K562 (cell line): ENCODE results near the gene NHLH1. TPM values are rescaled to one million over a fixed set of nuclear protein-coding genes. Genes with fewer than 3 reads are reported as not detected.

Experiments used
- FOXJ2 ChIP-seq: fragments of 200-800 bp; sonication (Bioruptor generic); IDR thresholded peaks from 2 replicates; pipeline ENCODE4 v1.6.1; 2016; ENCODE audit warnings: missing genetic modification characterization, missing compliant biosample characterization
- GATAD2A ChIP-seq: fragments of 450-650 bp; IDR thresholded peaks from 2 replicates; pipeline ENCODE4 v1.6.1; 2017
- L3MBTL2 ChIP-seq: fragments of 450-650 bp; IDR thresholded peaks from 2 replicates; pipeline ENCODE4 v1.6.1; 2016; ENCODE audit warnings: mild to moderate bottlenecking, moderate library complexity
- NR1H2 ChIP-seq: sonication (generic); formaldehyde crosslinking; IDR thresholded peaks from 2 replicates; pipeline ENCODE4 v1.4.0; 2020; ENCODE audit warnings: mild to moderate bottlenecking, missing genetic modification reagents
- TBL1XR1 ChIP-seq, 2 experiments: IDR thresholded peaks; 2 replicates each; pipeline ENCODE4 v1.6.1; 2012; ENCODE audit warnings: improper control_type of control experiment in 2 of 2, low read length in 2 of 2, mild to moderate bottlenecking in 1 of 2
- ZNF311 ChIP-seq: fragments of 250-450 bp; sonication (Bioruptor Pico); IDR thresholded peaks from 2 replicates; pipeline ENCODE4 v1.4.0; 2020; ENCODE audit warnings: mild to moderate bottlenecking, moderate library complexity
- polyA plus RNA-seq, 8 experiments: library from polyadenylated mRNA; depleted of rRNA in 4 of 8; stranded (reverse) in 5 of 8; unstranded in 3 of 8; fragments of >200 nt; fragmentation: Nextera tagmentation in 2 of 8; fragmentation: Illumina TruSeq in 1 of 8; extraction: Ambion mirVana in 2 of 8; extraction: Trizol in 1 of 8; gene quantifications; 2 replicates each; pipeline versions ENCODE4 v1.2.1 to v1.2.3, GENCODE V29; 2011 to 2014; ENCODE audit warnings: inconsistent platforms in 1 of 8, missing spikeins in 1 of 8
- total RNA-seq, 7 experiments: library from RNA; depleted of rRNA in 6 of 7; stranded (reverse); fragments of >200 nt in 6 of 7; fragmentation: Illumina TruSeq in 2 of 7; extraction: Trizol in 2 of 7; gene quantifications; 2 replicates each; pipeline versions ENCODE4 v1.2.1 to v1.2.3, GENCODE V29; 2011 to 2021; ENCODE audit warnings: low replicate concordance in 1 of 7
- TF ChIP-seq, protein P1 (sequence below), 2 experiments: fragments of 450-650 bp; IDR thresholded peaks; 2 replicates each; pipeline ENCODE4 v1.6.1; 2018; ENCODE audit warnings: mild to moderate bottlenecking in 2 of 2, low read depth in 1 of 2; ENCODE audit not compliant: partially characterized antibody in 2 of 2
- TF ChIP-seq, protein P2 (sequence below): fragments of 450-650 bp; IDR thresholded peaks from 2 replicates; pipeline ENCODE4 v1.6.1; 2016; ENCODE audit warnings: mild to moderate bottlenecking, moderate library complexity
- TF ChIP-seq, protein P3 (sequence below): fragments of 450-650 bp; formaldehyde crosslinking; IDR thresholded peaks from 2 replicates; pipeline ENCODE4 v1.4.0; 2022; ENCODE audit warnings: mild to moderate bottlenecking, moderate library complexity

NHLH1 gene
- total and polyA plus RNA-seq, 9 of the 15 experiments (the other 6 are each of a cell fraction or from before 2014, with no cell fraction given), result 0.09 to 1.3 (median 0.35) TPM; not detected in 1

DNA sequence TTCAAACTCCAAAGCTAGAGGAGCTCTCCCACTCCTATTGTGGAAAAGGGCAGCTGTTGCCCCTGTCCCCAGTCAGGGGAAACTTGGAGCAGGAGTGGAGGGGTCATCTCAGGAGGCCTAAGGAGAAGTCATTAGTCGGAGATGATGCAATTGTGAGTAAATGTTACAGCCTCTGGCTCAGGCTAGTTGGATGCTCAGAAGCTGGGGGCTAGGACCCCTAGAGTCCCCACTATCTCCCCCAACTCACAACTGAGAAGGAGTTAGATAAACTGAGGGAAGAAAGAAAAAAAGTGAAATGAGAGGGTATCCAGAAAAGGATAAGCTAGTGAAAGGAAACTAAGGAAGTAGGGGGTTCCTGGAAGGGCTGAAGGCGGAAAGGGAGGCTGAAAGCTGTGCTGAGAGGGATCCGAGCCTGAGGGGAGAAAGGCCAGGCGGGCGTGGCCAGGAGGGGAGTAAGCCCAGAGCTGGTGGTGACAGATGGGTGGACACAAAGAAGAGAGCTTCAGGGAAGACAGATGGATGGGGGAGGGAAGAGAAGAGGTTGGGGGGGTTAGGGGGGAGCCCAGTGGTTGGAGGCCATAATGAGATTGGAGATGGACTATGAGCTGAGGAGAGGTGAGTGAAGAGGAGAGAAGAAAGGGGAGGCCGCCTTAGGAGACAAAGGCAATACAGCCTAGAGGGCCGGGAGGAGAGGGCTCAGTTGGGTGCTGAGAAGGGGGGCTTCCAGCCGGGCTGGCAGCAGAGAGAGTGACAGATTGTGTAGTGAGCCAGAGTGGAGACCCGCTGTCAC, 4.5 kb upstream of the NHLH1 start (continued):
- TF ChIP-seq, protein P1, sequence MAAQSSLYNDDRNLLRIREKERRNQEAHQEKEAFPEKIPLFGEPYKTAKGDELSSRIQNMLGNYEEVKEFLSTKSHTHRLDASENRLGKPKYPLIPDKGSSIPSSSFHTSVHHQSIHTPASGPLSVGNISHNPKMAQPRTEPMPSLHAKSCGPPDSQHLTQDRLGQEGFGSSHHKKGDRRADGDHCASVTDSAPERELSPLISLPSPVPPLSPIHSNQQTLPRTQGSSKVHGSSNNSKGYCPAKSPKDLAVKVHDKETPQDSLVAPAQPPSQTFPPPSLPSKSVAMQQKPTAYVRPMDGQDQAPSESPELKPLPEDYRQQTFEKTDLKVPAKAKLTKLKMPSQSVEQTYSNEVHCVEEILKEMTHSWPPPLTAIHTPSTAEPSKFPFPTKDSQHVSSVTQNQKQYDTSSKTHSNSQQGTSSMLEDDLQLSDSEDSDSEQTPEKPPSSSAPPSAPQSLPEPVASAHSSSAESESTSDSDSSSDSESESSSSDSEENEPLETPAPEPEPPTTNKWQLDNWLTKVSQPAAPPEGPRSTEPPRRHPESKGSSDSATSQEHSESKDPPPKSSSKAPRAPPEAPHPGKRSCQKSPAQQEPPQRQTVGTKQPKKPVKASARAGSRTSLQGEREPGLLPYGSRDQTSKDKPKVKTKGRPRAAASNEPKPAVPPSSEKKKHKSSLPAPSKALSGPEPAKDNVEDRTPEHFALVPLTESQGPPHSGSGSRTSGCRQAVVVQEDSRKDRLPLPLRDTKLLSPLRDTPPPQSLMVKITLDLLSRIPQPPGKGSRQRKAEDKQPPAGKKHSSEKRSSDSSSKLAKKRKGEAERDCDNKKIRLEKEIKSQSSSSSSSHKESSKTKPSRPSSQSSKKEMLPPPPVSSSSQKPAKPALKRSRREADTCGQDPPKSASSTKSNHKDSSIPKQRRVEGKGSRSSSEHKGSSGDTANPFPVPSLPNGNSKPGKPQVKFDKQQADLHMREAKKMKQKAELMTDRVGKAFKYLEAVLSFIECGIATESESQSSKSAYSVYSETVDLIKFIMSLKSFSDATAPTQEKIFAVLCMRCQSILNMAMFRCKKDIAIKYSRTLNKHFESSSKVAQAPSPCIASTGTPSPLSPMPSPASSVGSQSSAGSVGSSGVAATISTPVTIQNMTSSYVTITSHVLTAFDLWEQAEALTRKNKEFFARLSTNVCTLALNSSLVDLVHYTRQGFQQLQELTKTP (IDR thresholded peaks at IDR 0.05; ENCODE audit: low read depth in 1 of 2, partially characterized antibody in 2 of 2), result peak in 1 of 2 experiments; percentile 67
- TF ChIP-seq, protein P2, sequence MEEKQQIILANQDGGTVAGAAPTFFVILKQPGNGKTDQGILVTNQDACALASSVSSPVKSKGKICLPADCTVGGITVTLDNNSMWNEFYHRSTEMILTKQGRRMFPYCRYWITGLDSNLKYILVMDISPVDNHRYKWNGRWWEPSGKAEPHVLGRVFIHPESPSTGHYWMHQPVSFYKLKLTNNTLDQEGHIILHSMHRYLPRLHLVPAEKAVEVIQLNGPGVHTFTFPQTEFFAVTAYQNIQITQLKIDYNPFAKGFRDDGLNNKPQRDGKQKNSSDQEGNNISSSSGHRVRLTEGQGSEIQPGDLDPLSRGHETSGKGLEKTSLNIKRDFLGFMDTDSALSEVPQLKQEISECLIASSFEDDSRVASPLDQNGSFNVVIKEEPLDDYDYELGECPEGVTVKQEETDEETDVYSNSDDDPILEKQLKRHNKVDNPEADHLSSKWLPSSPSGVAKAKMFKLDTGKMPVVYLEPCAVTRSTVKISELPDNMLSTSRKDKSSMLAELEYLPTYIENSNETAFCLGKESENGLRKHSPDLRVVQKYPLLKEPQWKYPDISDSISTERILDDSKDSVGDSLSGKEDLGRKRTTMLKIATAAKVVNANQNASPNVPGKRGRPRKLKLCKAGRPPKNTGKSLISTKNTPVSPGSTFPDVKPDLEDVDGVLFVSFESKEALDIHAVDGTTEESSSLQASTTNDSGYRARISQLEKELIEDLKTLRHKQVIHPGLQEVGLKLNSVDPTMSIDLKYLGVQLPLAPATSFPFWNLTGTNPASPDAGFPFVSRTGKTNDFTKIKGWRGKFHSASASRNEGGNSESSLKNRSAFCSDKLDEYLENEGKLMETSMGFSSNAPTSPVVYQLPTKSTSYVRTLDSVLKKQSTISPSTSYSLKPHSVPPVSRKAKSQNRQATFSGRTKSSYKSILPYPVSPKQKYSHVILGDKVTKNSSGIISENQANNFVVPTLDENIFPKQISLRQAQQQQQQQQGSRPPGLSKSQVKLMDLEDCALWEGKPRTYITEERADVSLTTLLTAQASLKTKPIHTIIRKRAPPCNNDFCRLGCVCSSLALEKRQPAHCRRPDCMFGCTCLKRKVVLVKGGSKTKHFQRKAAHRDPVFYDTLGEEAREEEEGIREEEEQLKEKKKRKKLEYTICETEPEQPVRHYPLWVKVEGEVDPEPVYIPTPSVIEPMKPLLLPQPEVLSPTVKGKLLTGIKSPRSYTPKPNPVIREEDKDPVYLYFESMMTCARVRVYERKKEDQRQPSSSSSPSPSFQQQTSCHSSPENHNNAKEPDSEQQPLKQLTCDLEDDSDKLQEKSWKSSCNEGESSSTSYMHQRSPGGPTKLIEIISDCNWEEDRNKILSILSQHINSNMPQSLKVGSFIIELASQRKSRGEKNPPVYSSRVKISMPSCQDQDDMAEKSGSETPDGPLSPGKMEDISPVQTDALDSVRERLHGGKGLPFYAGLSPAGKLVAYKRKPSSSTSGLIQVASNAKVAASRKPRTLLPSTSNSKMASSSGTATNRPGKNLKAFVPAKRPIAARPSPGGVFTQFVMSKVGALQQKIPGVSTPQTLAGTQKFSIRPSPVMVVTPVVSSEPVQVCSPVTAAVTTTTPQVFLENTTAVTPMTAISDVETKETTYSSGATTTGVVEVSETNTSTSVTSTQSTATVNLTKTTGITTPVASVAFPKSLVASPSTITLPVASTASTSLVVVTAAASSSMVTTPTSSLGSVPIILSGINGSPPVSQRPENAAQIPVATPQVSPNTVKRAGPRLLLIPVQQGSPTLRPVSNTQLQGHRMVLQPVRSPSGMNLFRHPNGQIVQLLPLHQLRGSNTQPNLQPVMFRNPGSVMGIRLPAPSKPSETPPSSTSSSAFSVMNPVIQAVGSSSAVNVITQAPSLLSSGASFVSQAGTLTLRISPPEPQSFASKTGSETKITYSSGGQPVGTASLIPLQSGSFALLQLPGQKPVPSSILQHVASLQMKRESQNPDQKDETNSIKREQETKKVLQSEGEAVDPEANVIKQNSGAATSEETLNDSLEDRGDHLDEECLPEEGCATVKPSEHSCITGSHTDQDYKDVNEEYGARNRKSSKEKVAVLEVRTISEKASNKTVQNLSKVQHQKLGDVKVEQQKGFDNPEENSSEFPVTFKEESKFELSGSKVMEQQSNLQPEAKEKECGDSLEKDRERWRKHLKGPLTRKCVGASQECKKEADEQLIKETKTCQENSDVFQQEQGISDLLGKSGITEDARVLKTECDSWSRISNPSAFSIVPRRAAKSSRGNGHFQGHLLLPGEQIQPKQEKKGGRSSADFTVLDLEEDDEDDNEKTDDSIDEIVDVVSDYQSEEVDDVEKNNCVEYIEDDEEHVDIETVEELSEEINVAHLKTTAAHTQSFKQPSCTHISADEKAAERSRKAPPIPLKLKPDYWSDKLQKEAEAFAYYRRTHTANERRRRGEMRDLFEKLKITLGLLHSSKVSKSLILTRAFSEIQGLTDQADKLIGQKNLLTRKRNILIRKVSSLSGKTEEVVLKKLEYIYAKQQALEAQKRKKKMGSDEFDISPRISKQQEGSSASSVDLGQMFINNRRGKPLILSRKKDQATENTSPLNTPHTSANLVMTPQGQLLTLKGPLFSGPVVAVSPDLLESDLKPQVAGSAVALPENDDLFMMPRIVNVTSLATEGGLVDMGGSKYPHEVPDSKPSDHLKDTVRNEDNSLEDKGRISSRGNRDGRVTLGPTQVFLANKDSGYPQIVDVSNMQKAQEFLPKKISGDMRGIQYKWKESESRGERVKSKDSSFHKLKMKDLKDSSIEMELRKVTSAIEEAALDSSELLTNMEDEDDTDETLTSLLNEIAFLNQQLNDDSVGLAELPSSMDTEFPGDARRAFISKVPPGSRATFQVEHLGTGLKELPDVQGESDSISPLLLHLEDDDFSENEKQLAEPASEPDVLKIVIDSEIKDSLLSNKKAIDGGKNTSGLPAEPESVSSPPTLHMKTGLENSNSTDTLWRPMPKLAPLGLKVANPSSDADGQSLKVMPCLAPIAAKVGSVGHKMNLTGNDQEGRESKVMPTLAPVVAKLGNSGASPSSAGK, result peak; percentile 41
- TF ChIP-seq L3MBTL2 (0 out of 2 replicates have a peak, but pooled peaks have one; percentile 34), NR1H2 (CRISPR knock-in tag) (no peak), ZNF311 (CRISPR knock-in tag) (no peak; the same call in 1 of the 2 replicates), GATAD2A (peak; percentile 51; the same call in 1 of the 2 replicates), TBL1XR1 (IDR thresholded peaks at IDR 0.05; ENCODE audit: low read length in 2 of 2) (0 out of 4 replicates have a peak, but pooled peaks of 1 of the 2 experiments have one; percentile 28), FOXJ2 (tag) (peak; percentile 48; the same call in 1 of the 2 replicates)
- TF ChIP-seq, protein P3, sequence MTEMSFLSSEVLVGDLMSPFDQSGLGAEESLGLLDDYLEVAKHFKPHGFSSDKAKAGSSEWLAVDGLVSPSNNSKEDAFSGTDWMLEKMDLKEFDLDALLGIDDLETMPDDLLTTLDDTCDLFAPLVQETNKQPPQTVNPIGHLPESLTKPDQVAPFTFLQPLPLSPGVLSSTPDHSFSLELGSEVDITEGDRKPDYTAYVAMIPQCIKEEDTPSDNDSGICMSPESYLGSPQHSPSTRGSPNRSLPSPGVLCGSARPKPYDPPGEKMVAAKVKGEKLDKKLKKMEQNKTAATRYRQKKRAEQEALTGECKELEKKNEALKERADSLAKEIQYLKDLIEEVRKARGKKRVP (CRISPR knock-in tag), result peak; percentile 96
